Calu3 (cell line): Measurements from ENCODE around the gene RAB40B. TPM values are rescaled to one million over a fixed set of nuclear protein-coding genes. Genes with fewer than 3 reads are reported as not detected.

Experiments
- BruUV-seq: library from RNA; stranded (reverse); fragments of 400-500 nt; replicated peaks from 2 replicates; lab custom pipeline; 2021; lab: Mats Ljungman, UMichigan
- CTCF ChIA-PET: fragments of 300-600 bp; sonication (Branson Sonifier 250); formaldehyde crosslinking; loops from one replicate; lab custom pipeline; 2022; ENCODE audit warnings: antibody characterized with exemption; lab: Charles Lee
- DNase-seq: peaks from one replicate; pipeline ENCODE4 v3.0.0; 2022
- H3K27ac Mint-ChIP-seq: one replicate; pipeline ENCODE4 v1.8.0; 2022; ENCODE audit warnings: mixed read lengths; ENCODE audit not compliant: unreplicated experiment
- H3K27me3 Mint-ChIP-seq: one replicate; pipeline ENCODE4 v1.8.0; 2022; ENCODE audit warnings: mixed read lengths; ENCODE audit not compliant: unreplicated experiment
- H3K36me3 Mint-ChIP-seq: one replicate; pipeline ENCODE4 v1.8.0; 2022; ENCODE audit warnings: mild to moderate bottlenecking, moderate library complexity, mixed read lengths; ENCODE audit not compliant: insufficient read depth, unreplicated experiment
- H3K4me1 Mint-ChIP-seq: one replicate; pipeline ENCODE4 v1.8.0; 2022; ENCODE audit warnings: mild to moderate bottlenecking, low read depth, mixed read lengths; ENCODE audit not compliant: unreplicated experiment
- H3K4me3 Mint-ChIP-seq: one replicate; pipeline ENCODE4 v1.8.0; 2022; ENCODE audit warnings: mild to moderate bottlenecking, low read depth, moderate library complexity, mixed read lengths; ENCODE audit not compliant: unreplicated experiment
- H3K9me3 Mint-ChIP-seq: one replicate; pipeline ENCODE4 v1.8.0; 2022; ENCODE audit warnings: low read depth, mixed read lengths; ENCODE audit not compliant: unreplicated experiment
- CTCF ChIP-seq: fragments of 200-600 bp; IDR thresholded peaks from one replicate; pipeline ENCODE4 v1.8.0; 2022; ENCODE audit warnings: antibody characterized with exemption; ENCODE audit not compliant: unreplicated experiment
- intact Hi-C: fragments of 100-400 bp; cut with micrococcal nuclease; formaldehyde crosslinking; loops from one replicate; pipeline ENCODE4 v1.10.0; 2022; ENCODE audit not compliant: unreplicated experiment
- total RNA-seq: library from RNA; stranded (reverse); gene quantifications from 2 replicates; pipeline ENCODE4 v1.2.3, GENCODE V29; 2022

RAB40B gene
- total RNA-seq, 1 experiment from 2014 or later: 21.9 TPM

DNA sequence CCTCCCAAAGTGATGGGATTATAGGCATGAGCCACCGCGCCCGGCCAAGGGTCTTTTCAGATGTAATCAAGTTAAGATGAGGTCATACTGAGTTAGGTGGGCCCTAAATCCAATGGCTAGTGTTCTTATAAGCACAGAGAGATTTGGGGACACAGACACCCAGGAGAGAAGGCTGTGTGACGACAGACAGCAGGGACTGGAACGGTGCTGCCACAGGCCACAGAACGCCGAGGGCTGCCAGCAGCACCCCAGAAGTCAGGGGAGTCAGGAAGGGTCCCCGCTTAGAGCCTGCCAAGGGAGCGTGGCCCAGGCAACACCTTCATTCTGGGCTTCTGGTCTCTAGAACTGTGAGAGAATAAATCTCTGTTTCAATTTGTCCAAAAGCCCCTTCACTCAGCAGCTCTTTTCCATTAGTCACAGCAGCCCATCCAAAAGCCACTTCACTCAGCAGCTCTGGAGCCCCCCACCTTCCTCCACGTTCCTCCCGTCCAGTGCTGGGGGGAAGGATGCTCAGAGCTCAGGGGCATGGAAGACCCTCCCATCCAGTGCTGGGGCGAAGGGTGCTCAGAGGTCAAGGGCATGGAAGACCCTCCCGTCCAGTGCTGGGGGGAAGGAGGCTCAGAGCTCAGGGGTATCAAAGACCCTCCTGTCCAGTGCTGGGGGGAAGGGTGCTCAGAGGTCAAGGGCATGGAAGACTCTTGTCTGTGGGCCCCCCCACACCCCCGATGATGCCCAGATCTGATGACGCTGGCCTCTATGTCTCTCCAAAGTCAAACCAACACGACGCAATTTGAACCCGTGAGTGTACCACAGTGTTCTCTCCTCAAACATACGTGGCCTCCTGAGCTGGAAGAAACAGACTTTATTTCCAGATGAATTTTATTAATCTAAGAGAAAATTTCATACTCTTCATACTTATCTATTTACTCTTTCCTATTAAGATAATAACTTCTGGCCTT, 11.9 kb downstream of the RAB40B start:
- intact Hi-C loops: no loop called here
- peaks cover 30% of the 10 kb centered on the region for H3K36me3 Mint-ChIP-seq
- H3K4me3 Mint-ChIP-seq: peak overlapping the region; percentile 42
- no peak for DNase-seq
- H3K4me1 Mint-ChIP-seq: peaks cover 49% of the 10 kb centered on the region
- H3K27ac Mint-ChIP-seq: peak overlapping the region; percentile 96
- H3K27me3 Mint-ChIP-seq: no peaks in the 10 kb centered on the region
- CTCF ChIA-PET: interaction anchor here (0.9 to 2.6 kb wide), 4 partner anchors 9 to 70 kb away, joined by 3 to 14 read pairs (median 6); partner anchors contain the start of gene RAB40B
- BruUV-seq: no TSS peak
- peaks cover 5% of the 10 kb centered on the region for H3K9me3 Mint-ChIP-seq
- no peak for TF ChIP-seq CTCF

DNA sequence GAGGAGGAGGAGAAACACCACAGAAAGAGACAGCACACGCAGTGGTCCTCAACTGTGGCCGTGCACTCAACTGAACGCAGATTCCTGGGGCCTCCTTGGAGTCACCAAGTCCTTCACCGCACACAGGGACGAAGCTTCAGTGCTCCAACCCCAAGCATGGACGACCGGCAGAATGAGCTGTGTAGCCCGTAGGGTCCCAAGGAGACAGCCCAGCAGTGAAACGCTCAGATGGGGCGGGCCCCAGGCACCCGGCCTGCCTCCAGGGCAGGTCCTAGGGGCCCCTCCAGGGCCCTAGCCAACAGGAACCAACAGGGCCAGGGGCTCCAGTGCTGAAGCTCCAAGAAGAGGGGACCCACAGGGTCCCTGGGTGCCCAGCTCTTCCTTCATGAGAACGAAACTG, 13.2 kb downstream of the RAB40B start:
- no peak for DNase-seq
- H3K9me3 Mint-ChIP-seq: peaks cover 5% of the 10 kb centered on the region
- intact Hi-C loops: no loop called here
- TF ChIP-seq CTCF: no peak
- BruUV-seq: no TSS peak
- no peak overlapping the region for H3K4me3 Mint-ChIP-seq
- CTCF ChIA-PET: interaction anchor here (0.7 kb wide), 1 partner anchor 29 kb away, joined by 3 read pairs; no protein-coding TSS in a partner anchor
- peak overlapping the region; percentile 93 for H3K27ac Mint-ChIP-seq
- peaks cover 30% of the 10 kb centered on the region for H3K36me3 Mint-ChIP-seq
- peaks cover 37% of the 10 kb centered on the region for H3K4me1 Mint-ChIP-seq
- no peaks in the 10 kb centered on the region for H3K27me3 Mint-ChIP-seq

DNA sequence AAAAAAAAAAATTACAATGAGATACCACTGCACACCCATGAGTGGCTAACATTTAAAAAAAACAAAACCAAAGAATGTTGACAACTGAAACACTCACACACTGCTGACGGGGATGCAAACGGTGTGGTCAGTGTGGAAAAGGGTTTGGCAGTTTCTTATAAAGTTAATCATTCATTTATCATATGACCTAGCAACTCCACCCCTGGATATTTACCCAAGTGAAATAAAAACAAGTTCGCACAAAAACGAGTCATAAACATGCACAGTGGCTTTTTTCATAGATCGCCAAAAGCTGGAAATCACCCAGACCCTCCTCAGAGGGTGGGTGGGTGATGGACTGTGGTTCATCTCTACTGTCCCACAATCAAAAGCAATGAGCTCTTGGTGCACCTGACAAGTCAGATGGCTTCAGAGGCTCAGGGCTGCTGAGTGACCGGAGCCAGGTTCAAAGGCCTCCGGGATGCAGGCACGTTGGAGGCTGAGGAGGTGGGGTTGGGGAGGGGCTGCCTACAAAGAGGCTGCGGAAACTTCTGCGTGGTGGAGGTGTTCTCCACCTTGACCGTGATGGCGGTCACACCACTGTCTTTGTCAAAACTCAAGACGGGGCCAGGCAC, 14.2 kb downstream of the RAB40B start:
- Mint-ChIP-seq H3K27me3 (no peaks in the 10 kb centered on the region), H3K36me3 (peaks cover 30% of the 10 kb centered on the region), H3K4me1 (peaks cover 30% of the 10 kb centered on the region), H3K4me3 (peak overlapping the region; percentile 45), H3K27ac (peak overlapping the region; percentile 93), H3K9me3 (peaks cover 5% of the 10 kb centered on the region)
- intact Hi-C loops: no loop called here
- CTCF ChIA-PET: interaction anchor here (0.5 to 1.0 kb wide), 2 partner anchors 15 to 44 kb away, joined by 3 to 4 read pairs; no protein-coding TSS in a partner anchor
- TF ChIP-seq CTCF: no peak
- no TSS peak for BruUV-seq
- DNase-seq: peak; percentile 51

- intact Hi-C loops: no loop called here
- TSS peak; percentile 56 for BruUV-seq
- Mint-ChIP-seq H3K9me3 (peaks cover 5% of the 10 kb centered on the region), H3K36me3 (peaks cover 30% of the 10 kb centered on the region), H3K4me1 (peaks cover 30% of the 10 kb centered on the region), H3K4me3 (peak overlapping the region; percentile 45), H3K27ac (peak overlapping the region; percentile 93), H3K27me3 (no peaks in the 10 kb centered on the region)
- no peak for DNase-seq
- CTCF ChIA-PET: no interaction called here
- TF ChIP-seq CTCF: no peak
Observed at GRCh38 chr17:82683534-82683933, 15.0 kb downstream of the RAB40B start.
